ENCODE data around the gene RNF151. TPM values are rescaled to one million over a fixed set of nuclear protein-coding genes. Genes with fewer than 3 reads are reported as not detected.

The RNF151 gene
- total RNA-seq, 1 donor from 2014 or later: not detected

DNA sequence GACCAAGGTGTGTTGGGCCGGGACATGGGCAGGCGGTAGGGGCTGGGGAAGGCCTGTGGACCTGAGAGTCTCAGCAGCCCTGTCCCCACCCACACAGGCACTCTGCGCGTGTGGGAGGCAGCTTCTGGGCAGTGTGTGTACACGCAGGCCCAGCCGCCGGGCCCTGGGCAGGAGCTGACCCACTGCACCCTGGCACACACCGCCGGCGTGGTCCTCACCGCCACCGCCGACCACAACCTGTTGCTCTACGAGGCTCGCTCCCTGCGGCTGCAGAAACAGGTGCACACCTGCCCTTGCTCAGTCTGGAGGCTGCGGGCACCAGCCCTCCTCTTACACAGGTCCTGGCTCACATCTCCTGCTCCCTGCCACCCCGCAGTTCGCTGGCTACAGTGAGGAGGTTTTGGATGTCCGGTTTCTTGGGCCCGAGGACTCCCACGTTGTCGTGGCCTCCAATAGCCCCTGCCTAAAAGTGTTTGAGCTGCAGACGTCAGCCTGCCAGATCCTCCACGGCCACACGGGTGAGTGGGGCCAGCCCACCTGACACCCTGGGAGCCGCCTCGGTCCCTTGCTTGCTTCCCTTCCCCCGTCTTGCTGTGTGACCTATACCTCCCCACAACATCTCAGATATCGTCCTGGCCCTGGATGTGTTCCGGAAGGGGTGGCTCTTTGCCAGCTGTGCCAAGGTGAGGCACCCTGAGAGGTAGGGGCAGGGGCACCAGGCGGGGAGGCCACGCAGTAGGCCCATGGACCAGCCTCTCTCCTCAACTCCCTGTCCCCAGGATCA is 9.0 kb downstream of the RNF151 start:
- TF ChIP-seq, protein P1, sequence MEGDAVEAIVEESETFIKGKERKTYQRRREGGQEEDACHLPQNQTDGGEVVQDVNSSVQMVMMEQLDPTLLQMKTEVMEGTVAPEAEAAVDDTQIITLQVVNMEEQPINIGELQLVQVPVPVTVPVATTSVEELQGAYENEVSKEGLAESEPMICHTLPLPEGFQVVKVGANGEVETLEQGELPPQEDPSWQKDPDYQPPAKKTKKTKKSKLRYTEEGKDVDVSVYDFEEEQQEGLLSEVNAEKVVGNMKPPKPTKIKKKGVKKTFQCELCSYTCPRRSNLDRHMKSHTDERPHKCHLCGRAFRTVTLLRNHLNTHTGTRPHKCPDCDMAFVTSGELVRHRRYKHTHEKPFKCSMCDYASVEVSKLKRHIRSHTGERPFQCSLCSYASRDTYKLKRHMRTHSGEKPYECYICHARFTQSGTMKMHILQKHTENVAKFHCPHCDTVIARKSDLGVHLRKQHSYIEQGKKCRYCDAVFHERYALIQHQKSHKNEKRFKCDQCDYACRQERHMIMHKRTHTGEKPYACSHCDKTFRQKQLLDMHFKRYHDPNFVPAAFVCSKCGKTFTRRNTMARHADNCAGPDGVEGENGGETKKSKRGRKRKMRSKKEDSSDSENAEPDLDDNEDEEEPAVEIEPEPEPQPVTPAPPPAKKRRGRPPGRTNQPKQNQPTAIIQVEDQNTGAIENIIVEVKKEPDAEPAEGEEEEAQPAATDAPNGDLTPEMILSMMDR (IDR thresholded peaks at IDR 0.05; ENCODE audit: partially characterized antibody, unreplicated experiment): no peak
- Mint-ChIP-seq H3K27me3 (ENCODE audit: unreplicated experiment) (peaks cover 6% of the 10 kb centered on the region), H3K27ac (ENCODE audit: unreplicated experiment) (no peak overlapping the region), H3K4me3 (ENCODE audit: unreplicated experiment) (no peak overlapping the region), H3K36me3 (ENCODE audit: unreplicated experiment) (no peaks in the 10 kb centered on the region), H3K9me3 (ENCODE audit: unreplicated experiment) (peaks cover 8% of the 10 kb centered on the region), H3K4me1 (ENCODE audit: low read depth, unreplicated experiment) (peaks cover 2% of the 10 kb centered on the region)
- DNase-seq: no peak

DNA sequence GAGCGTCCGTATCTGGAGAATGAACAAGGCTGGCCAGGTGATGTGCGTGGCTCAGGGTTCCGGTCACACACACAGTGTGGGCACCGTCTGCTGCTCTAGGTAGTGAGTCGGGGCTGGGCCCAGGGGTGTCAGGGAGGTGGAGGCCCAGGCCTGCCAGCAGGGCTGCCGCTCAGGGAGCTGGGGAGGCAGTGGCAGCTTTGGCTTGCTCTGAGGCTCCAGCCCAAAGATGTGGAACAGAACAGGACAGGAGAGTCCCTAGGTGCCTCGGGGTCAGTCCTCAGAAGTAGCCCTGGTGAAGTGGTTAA is 9.5 kb downstream of the RNF151 start:
- Mint-ChIP-seq H3K9me3 (ENCODE audit: unreplicated experiment) (peaks cover 8% of the 10 kb centered on the region), H3K4me1 (ENCODE audit: low read depth, unreplicated experiment) (peaks cover 3% of the 10 kb centered on the region), H3K27ac (ENCODE audit: unreplicated experiment) (no peak overlapping the region), H3K4me3 (ENCODE audit: unreplicated experiment) (no peak overlapping the region), H3K36me3 (ENCODE audit: unreplicated experiment) (no peaks in the 10 kb centered on the region), H3K27me3 (ENCODE audit: unreplicated experiment) (peaks cover 6% of the 10 kb centered on the region)
- TF ChIP-seq, protein P1 (IDR thresholded peaks at IDR 0.05; ENCODE audit: partially characterized antibody, unreplicated experiment): no peak
- DNase-seq: no peak

DNA sequence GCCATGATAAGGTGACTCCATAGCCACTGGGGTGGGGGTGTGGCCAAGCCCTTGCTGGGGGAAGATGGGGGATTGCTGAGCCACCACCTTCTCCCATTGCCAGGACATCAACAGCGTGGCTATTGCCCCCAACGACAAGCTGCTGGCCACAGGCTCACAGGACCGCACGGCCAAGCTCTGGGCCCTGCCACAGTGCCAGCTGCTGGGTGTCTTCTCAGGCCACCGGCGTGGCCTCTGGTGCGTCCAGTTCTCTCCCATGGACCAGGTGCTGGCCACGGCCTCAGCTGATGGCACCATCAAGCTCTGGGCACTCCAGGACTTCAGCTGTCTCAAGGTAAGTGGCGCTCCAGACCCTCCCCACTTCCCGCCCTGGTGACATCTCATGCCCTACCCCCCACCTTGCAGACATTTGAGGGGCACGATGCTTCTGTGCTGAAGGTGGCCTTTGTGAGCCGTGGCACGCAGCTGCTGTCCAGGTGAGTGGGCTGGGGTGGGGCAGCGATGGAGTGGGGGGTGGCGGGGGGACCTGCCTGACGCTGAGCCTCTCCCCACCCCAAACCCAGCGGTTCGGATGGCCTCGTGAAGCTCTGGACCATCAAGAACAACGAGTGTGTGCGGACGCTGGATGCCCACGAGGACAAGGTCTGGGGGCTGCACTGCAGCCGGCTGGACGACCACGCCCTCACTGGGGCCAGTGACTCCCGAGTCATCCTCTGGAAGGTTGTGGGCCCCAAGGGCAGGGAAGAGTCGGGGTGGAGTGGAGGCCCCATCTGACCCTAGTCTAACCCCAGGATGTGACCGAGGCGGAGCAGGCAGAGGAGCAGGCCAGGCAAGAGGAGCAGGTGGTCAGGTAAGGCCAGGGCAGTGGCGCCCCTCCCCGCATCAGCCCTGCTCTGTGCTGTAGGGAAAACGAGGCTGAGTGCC is 10.6 kb downstream of the RNF151 start:
- H3K9me3 Mint-ChIP-seq (ENCODE audit: unreplicated experiment): peaks cover 2% of the 10 kb centered on the region
- H3K36me3 Mint-ChIP-seq (ENCODE audit: unreplicated experiment): no peaks in the 10 kb centered on the region
- TF ChIP-seq, protein P1 (IDR thresholded peaks at IDR 0.05; ENCODE audit: partially characterized antibody, unreplicated experiment): no peak
- H3K27ac Mint-ChIP-seq (ENCODE audit: unreplicated experiment): no peak overlapping the region
- no peak for DNase-seq
- no peak overlapping the region for H3K4me3 Mint-ChIP-seq (ENCODE audit: unreplicated experiment)
- peaks cover 6% of the 10 kb centered on the region for H3K4me1 Mint-ChIP-seq (ENCODE audit: low read depth, unreplicated experiment)
- H3K27me3 Mint-ChIP-seq (ENCODE audit: unreplicated experiment): peaks cover 4% of the 10 kb centered on the region

DNA sequence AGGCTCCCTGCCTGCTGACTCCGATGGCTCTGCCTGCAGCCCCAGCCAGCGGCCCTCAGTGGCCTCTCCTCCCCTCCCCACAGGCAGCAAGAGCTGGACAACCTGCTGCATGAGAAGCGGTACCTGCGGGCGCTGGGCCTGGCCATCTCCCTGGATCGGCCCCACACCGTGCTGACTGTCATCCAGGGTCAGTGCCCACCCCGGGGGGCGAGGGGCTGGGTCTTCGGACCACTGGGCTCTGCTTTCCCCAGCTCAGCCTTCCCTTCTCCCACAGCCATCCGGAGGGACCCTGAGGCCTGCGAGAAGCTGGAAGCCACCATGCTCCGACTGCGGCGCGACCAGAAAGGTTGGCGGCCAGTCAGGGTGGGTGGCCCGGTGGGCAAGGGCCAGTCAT is 11.2 kb downstream of the RNF151 start:
- Mint-ChIP-seq H3K36me3 (ENCODE audit: unreplicated experiment) (no peaks in the 10 kb centered on the region), H3K27ac (ENCODE audit: unreplicated experiment) (no peak overlapping the region), H3K27me3 (ENCODE audit: unreplicated experiment) (peaks cover 6% of the 10 kb centered on the region), H3K4me1 (ENCODE audit: low read depth, unreplicated experiment) (peaks cover 12% of the 10 kb centered on the region), H3K4me3 (ENCODE audit: unreplicated experiment) (no peak overlapping the region), H3K9me3 (ENCODE audit: unreplicated experiment) (peaks cover 2% of the 10 kb centered on the region)
- no peak for DNase-seq
- TF ChIP-seq, protein P1 (IDR thresholded peaks at IDR 0.05; ENCODE audit: partially characterized antibody, unreplicated experiment): no peak
